OCI-LY7 (cell line): ENCODE results near the gene UVSSA. TPM values are rescaled to one million over a fixed set of nuclear protein-coding genes. Genes with fewer than 3 reads are reported as not detected.

Source experiments
- BruUV-seq: library from RNA; stranded (reverse); fragments of 400-500 nt; replicated peaks from 2 replicates; lab custom pipeline; 2021; lab: Mats Ljungman, UMichigan
- CTCF ChIA-PET: fragments of 300-600 bp; sonication (Branson Sonifier 250); formaldehyde crosslinking; loops from one replicate; lab custom pipeline; 2022; ENCODE audit warnings: antibody characterized with exemption; ENCODE audit not compliant: unreplicated experiment; lab: Charles Lee
- POLR2A ChIA-PET: fragments of 300-600 bp; sonication (Branson Sonifier 250); formaldehyde crosslinking; loops from one replicate; lab custom pipeline; 2022; ENCODE audit warnings: antibody characterized with exemption; lab: Charles Lee
- DNase-seq: peaks from one replicate; pipeline ENCODE4 v3.0.0-alpha.2; 2015; ENCODE audit warnings: low spot score
- H2AFZ ChIP-seq: fragments of 200-600 bp; sonication (generic), shearing (Covaris generic); 2 replicates; pipeline ENCODE4 v1.6.1; 2014; ENCODE audit warnings: mild to moderate bottlenecking, antibody characterized with exemption, low read length, moderate library complexity
- H3K27ac ChIP-seq: fragments of 200-600 bp; sonication (generic); 2 replicates; pipeline ENCODE4 v1.5.1; 2014; ENCODE audit warnings: mixed run types, low read depth, mild to moderate bottlenecking, moderate library complexity, low read length, inconsistent platforms; ENCODE audit not compliant: poor library complexity, severe bottlenecking
- H3K36me3 ChIP-seq: fragments of 200-600 bp; sonication (generic); 2 replicates; pipeline ENCODE4 v1.6.1; 2014; ENCODE audit warnings: mild to moderate bottlenecking, antibody characterized with exemption, low read length, moderate library complexity, mixed read lengths; ENCODE audit not compliant: insufficient read depth
- H3K4me1 ChIP-seq: fragments of 200-600 bp; sonication (generic); 2 replicates; pipeline ENCODE4 v1.5.1; 2014; ENCODE audit warnings: mild to moderate bottlenecking, low read length; ENCODE audit not compliant: insufficient read depth, poor library complexity, severe bottlenecking
- H3K4me2 ChIP-seq: fragments of 200-600 bp; sonication (generic); 2 replicates; pipeline ENCODE4 v1.6.1; 2014; ENCODE audit warnings: mild to moderate bottlenecking, low read length
- H3K4me3 ChIP-seq: fragments of 200-600 bp; sonication (generic); 2 replicates; pipeline ENCODE4 v1.5.1; 2014; ENCODE audit warnings: mild to moderate bottlenecking, low read depth, low read length; ENCODE audit not compliant: poor library complexity, severe bottlenecking
- H3K79me2 ChIP-seq: fragments of 200-600 bp; sonication (generic); 2 replicates; pipeline ENCODE4 v1.6.1; 2016; ENCODE audit warnings: low read depth, mild to moderate bottlenecking, low read length, moderate library complexity, mixed read lengths; ENCODE audit not compliant: insufficient read depth
- H3K9me2 ChIP-seq: fragments of 200-600 bp; sonication (generic); 2 replicates; pipeline ENCODE4 v1.6.1; 2016; ENCODE audit warnings: mild to moderate bottlenecking, low read length, mixed read lengths; ENCODE audit not compliant: insufficient read depth
- H3K9me3 ChIP-seq: fragments of 200-600 bp; sonication (generic); 2 replicates; pipeline ENCODE4 v1.6.1; 2014; ENCODE audit warnings: mild to moderate bottlenecking, mixed run types, low read length, mixed read lengths
- H4K20me1 ChIP-seq: fragments of 200-600 bp; sonication (generic); 2 replicates; pipeline ENCODE4 v1.6.1; 2014; ENCODE audit warnings: mild to moderate bottlenecking, antibody characterized with exemption, low read length, moderate library complexity, mixed read lengths; ENCODE audit not compliant: insufficient read depth
- CTCF ChIP-seq: fragments of 200-600 bp; sonication (generic); conservative IDR thresholded peaks from 2 replicates; pipeline ENCODE4 v1.5.1; 2014; ENCODE audit warnings: mild to moderate bottlenecking, antibody characterized with exemption, low read length, moderate library complexity, mixed read lengths
- EZH2phosphoT487 ChIP-seq: fragments of 200-600 bp; sonication (generic); IDR thresholded peaks from 2 replicates; pipeline ENCODE4 v1.6.1; 2018; ENCODE audit warnings: low read depth, borderline replicate concordance, mild to moderate bottlenecking, mixed run types, antibody characterized with exemption, low read length, moderate library complexity, mixed read lengths
- intact Hi-C: fragments of 100-400 bp; cut with micrococcal nuclease; formaldehyde crosslinking; loops from one replicate; pipeline ENCODE4 v1.10.0; 2022; ENCODE audit not compliant: unreplicated experiment
- total RNA-seq, 2 experiments: library from RNA; depleted of rRNA in 1 of 2; stranded (reverse); fragments of >200 nt in 1 of 2; shearing (Covaris generic) in 1 of 2; gene quantifications; 2 replicates each; pipeline ENCODE4 v1.2.3, GENCODE V29; 2014 to 2022

Gene UVSSA
- total RNA-seq, 2 experiments from 2014 or later, result 13.2 to 43.2 TPM

- peaks cover 62% of the 10 kb centered on the region for H3K36me3 ChIP-seq
- no TSS peak for BruUV-seq
- peaks cover 7% of the 10 kb centered on the region; the same call in 1 of the 2 replicates for H3K9me3 ChIP-seq
- H3K9me2 ChIP-seq, result no peaks in the 10 kb centered on the region
- intact Hi-C loops, result no loop called here
- no peak for TF ChIP-seq CTCF
- no peak for TF ChIP-seq EZH2phosphoT487
- no peak overlapping the region for H2AFZ ChIP-seq
- H3K4me2 ChIP-seq, result no peak overlapping the region
- no peak overlapping the region for H3K27ac ChIP-seq
- H3K4me3 ChIP-seq, result no peak overlapping the region
- peaks cover 14% of the 10 kb centered on the region; the same call in 1 of the 2 replicates for H4K20me1 ChIP-seq
- H3K79me2 ChIP-seq, result peaks cover 35% of the 10 kb centered on the region
- POLR2A ChIA-PET, result no interaction called here
- CTCF ChIA-PET, result no interaction called here
- no peak for DNase-seq
- H3K4me1 ChIP-seq, result peaks cover 54% of the 10 kb centered on the region
These were observed 34.0 kb upstream of the UVSSA start for GRCh38 chr4:1312821-1313640.

- Histone ChIP-seq H3K9me3 (peaks cover 7% of the 10 kb centered on the region; the same call in 1 of the 2 replicates), H3K36me3 (peaks cover 70% of the 10 kb centered on the region), H3K4me3 (no peak overlapping the region), H3K27ac (no peak overlapping the region), H2AFZ (no peak overlapping the region), H3K9me2 (no peaks in the 10 kb centered on the region), H3K4me2 (no peak overlapping the region), H3K4me1 (peaks cover 31% of the 10 kb centered on the region), H4K20me1 (peaks cover 10% of the 10 kb centered on the region; the same call in 1 of the 2 replicates), H3K79me2 (peaks cover 16% of the 10 kb centered on the region)
- no peak for DNase-seq
- ChIA-PET POLR2A (no interaction called here), CTCF (no interaction called here)
- intact Hi-C loops, result no loop called here
- TF ChIP-seq CTCF, result no peak
- BruUV-seq, result no TSS peak
These were observed 31.7 kb upstream of the UVSSA start for GRCh38 chr4:1315306-1315705.
